GM10266 (cell line): ENCODE data around the gene FAM53B.

Experiments
- DNase-seq: peaks from one replicate; pipeline ENCODE4 v3.0.0; 2012; ENCODE audit errors: extremely low spot score
- CTCF ChIP-seq: IDR thresholded peaks from 2 replicates; pipeline ENCODE4 v1.5.1; 2012; ENCODE audit warnings: mild to moderate bottlenecking, low read depth; ENCODE audit not compliant: control insufficient read depth, insufficient read depth; ENCODE audit errors: missing control alignments

FAM53B gene

GRCh38 chr10:124579011-124579399 is 165.2 kb downstream of the FAM53B start:
- DNase-seq, result no peak

GRCh38 chr10:124578231-124579010 is 165.8 kb downstream of the FAM53B start:
- no peak for TF ChIP-seq CTCF
- DNase-seq, result no peak

More at GRCh38 chr10:124579011-124579399, 165.2 kb downstream of the FAM53B start:
- no peak for TF ChIP-seq CTCF

- TF ChIP-seq CTCF, result no peak
- DNase-seq, result no peak
These were observed 166.5 kb downstream of the FAM53B start for GRCh38 chr10:124577651-124578050.

GRCh38 chr10:124576526-124577420 is 167.4 kb downstream of the FAM53B start:
- TF ChIP-seq CTCF, result no peak

GRCh38 chr10:124575107-124576035 is 168.8 kb downstream of the FAM53B start:
- DNase-seq, result no peak

More at GRCh38 chr10:124576526-124577420, 167.4 kb downstream of the FAM53B start:
- no peak for DNase-seq

DNA sequence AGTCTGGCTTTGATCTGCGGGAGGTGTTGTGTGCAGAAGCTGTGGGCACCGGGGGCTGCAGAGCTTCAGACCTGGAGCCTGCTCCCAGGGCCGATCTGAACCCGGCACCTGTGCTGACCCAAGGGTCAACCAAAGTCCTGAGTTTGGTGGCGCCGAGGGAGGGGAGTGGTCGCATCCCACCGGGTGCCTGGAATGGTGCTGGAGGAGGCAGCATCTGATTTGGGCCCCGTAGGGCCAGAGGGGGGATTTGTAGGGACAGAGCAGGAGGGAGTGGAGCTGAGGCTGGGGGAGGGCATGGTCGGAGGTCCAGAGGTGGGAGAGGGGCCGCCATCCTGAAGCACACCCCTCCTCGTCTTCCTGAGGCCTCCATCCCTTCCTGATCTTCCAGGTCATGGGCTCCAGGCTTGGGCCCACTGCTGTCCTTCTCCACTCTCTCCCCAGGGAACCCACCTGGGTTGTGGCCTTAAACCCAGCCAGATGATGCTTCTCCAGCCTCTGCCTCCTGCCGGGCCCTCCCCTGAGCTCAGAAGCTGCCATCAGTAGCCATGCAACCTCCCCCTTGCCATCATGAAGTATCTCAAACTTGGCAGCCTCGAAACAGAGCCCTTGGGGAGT is 169.6 kb downstream of the FAM53B start:
- no peak for TF ChIP-seq CTCF
- DNase-seq, result no peak

More at GRCh38 chr10:124575107-124576035, 168.8 kb downstream of the FAM53B start:
- TF ChIP-seq CTCF, result no peak
